ENCODE results near the gene MRPS18A. TPM values are rescaled to one million over a fixed set of nuclear protein-coding genes. Genes with fewer than 3 reads are reported as not detected.

MRPS18A gene
- total and polyA plus RNA-seq, 2 of the 13 experiments (the other 11 are each of a cell fraction or from before 2014, with no cell fraction given): 87.8 to 89.1 TPM

DNA sequence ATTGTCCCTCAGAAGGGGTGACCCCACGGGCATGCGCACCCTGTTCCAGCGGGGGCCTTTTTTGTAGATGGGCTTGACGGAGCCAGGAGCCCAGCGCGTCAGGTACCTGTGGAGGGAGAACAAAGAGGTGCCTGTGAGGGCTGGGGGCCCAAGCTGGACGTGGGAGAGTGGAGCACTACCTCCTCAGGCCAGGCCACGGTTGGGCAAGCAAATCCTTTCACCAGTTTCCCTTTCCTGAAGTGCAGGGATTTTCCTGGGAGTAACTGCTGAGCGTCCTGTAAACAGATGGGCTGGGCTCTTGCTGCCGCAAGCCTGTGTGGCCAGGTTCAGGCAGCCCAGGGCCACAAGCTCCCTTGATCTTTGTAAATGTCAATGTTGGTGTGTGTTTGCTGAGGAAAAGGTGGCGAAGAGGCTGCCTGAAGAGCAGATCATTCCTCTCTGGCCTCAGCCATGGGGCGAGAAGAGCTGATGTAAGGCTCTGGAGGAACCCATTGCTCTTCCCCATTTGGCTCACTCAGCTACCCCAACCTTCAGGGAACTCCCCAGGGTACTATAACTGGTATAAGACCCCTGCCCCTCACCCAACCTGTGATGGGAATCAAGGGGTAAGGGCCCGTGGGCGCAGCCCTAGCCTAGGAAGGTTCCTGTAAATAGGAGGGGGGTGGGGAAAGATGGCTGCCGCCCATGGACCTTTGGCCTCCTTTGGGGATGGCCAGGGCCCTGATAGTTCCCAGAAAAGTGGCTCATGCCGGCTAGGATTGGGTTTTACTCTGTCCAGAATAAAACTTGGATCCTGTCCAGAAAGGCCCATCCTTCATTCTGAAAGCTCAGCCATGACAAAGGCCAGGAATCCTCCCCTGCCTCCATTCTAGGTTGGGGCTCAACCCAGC, 15.5 kb downstream of the MRPS18A start (continued):
- TF ChIP-seq KIAA2018 (CRISPR knock-in tag; IDR thresholded peaks at IDR 0.05; ENCODE audit: borderline replicate concordance) (no peak), SIX1 (CRISPR knock-in tag; IDR thresholded peaks at IDR 0.05; ENCODE audit: borderline replicate concordance) (no peak), FOXA1 (IDR thresholded peaks at IDR 0.05) (no peak), FOXA1 (CRISPR knock-in tag; IDR thresholded peaks at IDR 0.05) (peak; percentile 92), ZSCAN31 (CRISPR knock-in tag; IDR thresholded peaks at IDR 0.05; ENCODE audit: low read depth) (peak; percentile 89), ZNF414 (CRISPR knock-in tag; IDR thresholded peaks at IDR 0.05) (no peak; the same call in 1 of the 2 replicates), TSC22D2 (CRISPR knock-in tag; IDR thresholded peaks at IDR 0.05; ENCODE audit: borderline replicate concordance) (no peak), IKZF1 (IDR thresholded peaks at IDR 0.05) (no peak), ZBTB20 (CRISPR knock-in tag; IDR thresholded peaks at IDR 0.05; ENCODE audit: borderline replicate concordance, low read depth) (peak; percentile 67; the same call in 1 of the 2 replicates), KAT8 (CRISPR knock-in tag; IDR thresholded peaks at IDR 0.05) (0 out of 2 replicates have a peak, but pooled peaks have one; percentile 45), ZNF205 (CRISPR knock-in tag; IDR thresholded peaks at IDR 0.05) (peak; percentile 76; the same call in 1 of the 2 replicates), MAZ (IDR thresholded peaks at IDR 0.05; ENCODE audit: borderline replicate concordance, low read depth, low read length) (no peak), MAZ (CRISPR knock-in tag; IDR thresholded peaks at IDR 0.05; ENCODE audit: low read depth) (peak; percentile 45; the same call in 1 of the 2 replicates), PHF8 (CRISPR knock-in tag; IDR thresholded peaks at IDR 0.05) (peak; percentile 46), ZFX (CRISPR knock-in tag; IDR thresholded peaks at IDR 0.05; ENCODE audit: low read depth) (peak; percentile 75), ZNF18 (CRISPR knock-in tag; IDR thresholded peaks at IDR 0.05; ENCODE audit: insufficient replicate concordance) (peak; percentile 72), ZNF143 (CRISPR knock-in tag; IDR thresholded peaks at IDR 0.05) (no peak; the same call in 1 of the 2 replicates), CEBPG (CRISPR knock-in tag; IDR thresholded peaks at IDR 0.05) (peak; percentile 82), NAIF1 (CRISPR knock-in tag; IDR thresholded peaks at IDR 0.05; ENCODE audit: borderline replicate concordance) (no peak), ZSCAN9 (CRISPR knock-in tag; IDR thresholded peaks at IDR 0.05; ENCODE audit: borderline replicate concordance) (peak; percentile 28; the same call in 1 of the 2 replicates)

Measured in HepG2 (cell line).